SK-N-DZ (cell line): ENCODE measurements around the gene CLIC5.

Experiments used
- DNase-seq: peaks from one replicate; pipeline ENCODE4 v3.0.0-alpha.2; 2015; ENCODE audit warnings: low spot score

The CLIC5 gene

DNA sequence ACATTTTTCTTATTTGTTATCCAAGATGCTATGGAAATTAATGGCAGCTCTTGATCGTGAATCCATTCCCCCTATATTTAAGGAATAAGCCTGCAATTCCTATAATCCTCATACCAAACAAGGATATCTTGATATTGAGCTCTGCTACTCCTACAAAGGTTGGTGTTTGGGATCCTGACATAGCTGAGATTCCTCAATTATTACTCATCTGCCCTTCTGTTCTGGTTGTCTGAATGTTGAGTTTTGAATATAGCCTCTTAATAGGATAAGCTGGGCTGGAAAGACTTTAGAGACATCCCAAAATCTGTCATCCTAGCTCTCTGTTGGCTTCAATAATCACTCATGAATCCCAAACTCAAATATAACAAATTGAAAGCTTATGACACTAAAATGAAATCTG is 49.9 kb downstream of the CLIC5 start:
- no peak for DNase-seq

DNA sequence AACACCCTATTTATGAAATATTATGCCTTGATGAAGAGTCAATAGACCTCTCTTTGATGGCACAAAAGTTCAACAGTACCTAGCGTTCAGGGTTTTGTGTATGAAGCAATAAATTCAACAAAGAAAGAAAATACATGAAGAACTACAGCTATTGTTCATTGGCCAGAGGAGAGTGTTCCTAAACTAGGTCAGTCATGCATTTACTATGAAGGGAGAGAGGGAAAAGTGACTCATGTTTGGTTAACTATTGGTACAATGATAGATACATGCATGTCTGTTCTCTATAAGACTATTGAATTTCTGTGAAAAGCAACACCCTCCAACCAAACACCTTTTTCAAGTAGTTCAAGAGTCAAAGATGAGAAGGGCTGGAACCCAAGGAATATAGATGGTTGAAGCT is 50.7 kb downstream of the CLIC5 start:
- no peak for DNase-seq

DNA sequence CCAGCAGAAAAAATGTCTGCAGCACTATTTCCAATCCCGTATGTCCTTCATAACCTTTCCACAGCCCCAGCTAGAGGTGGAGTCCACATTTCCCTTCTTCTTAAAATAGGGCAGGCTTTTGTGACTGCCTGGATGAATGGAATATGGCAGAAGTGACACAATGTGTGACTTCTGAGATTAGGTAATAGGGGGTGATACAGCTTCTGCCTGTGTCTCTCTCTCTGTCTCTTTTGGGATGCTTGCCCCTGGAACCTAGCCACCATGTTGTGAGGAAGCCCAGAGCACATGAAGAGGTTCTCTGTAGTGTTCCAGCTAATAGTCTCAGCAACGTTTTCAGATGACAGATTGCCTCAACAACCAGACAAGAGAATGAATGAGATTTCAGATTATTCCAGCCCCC is 51.4 kb downstream of the CLIC5 start:
- DNase-seq = no peak

DNA sequence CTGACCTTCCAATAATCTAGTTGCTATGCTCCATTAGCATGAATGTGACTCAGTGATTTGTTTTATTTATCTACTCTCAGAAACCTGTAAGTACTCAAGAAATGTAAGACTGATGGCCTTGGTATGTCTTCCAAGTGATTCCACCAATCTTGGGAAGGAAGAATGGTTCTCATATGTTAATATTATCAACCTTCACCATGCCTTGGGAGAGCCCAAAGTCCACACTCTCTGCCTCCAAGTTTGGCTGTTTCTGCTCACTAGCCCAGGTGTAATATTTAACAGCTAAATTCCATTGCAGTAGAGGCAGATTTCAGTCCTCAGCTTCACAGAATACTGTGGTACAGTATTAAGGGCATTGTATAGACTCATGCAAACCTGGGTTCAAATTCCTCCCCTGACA is 51.8 kb downstream of the CLIC5 start:
- DNase-seq = no peak

DNA sequence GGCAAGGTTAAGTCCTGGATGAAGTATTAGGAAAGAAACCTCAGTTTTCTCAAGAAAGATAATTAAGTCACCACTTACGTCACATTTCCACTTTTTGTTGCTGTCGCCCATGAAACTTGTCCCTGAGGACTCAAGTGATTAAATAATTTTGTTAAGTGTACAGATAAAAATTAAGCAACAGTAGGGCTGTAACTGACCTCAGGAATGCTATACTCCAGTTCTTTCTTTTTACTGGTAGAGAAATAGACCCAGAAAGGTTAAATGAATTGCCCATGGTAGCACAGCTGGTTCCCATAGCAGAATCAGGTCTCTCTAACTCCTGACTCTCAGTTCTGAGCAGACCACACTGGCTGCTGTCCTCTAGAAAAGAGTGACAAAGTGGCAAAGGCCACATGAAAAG is 54.5 kb downstream of the CLIC5 start:
- no peak for DNase-seq

DNA sequence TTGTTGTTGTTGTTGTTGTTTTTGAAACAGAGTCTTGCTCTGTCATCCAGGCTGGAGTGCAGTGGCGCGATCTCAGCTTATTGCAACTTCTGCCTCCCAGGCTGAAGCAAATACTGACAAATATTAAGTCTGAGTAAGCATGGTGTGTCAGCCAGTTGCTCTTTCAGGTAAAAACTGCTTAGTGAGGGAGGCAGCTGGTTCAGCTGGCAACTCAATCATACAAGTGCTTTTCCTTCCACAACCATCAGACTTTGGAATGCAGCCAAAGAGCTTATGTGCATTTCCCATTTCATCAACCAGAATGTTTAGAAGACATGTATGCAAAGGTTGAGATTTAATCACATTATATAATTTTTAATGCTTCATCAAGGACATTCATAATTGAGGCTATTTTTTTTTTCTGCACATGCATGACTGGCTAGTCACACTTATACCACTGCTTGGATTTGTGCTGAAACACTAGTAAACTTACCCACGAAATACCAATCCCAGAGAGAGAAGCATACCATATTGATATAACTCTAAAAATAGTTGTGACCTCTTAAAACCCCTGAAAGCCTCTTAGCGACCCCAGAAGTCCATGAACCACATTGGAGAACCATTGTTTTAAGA is 56.0 kb downstream of the CLIC5 start:
- no peak for DNase-seq

DNA sequence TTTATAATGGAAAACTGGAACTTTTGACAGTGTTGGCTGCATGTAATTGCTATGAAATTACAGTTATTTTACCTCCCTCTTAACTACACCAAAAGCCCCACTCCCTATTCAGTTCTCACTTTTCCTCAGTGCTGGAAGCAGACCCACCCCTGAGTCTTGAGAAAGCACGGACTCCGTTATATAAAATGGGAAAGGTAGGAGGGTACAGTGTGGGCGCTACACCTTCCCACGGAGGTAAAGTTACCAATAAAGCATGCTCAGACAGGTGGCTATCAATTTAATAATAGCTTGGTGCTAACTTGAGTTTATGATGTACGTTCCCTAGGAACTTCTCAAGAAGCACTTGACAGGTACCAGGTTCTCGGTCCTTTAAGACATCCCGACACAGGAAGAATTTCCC is 59.0 kb downstream of the CLIC5 start:
- no peak for DNase-seq

DNA sequence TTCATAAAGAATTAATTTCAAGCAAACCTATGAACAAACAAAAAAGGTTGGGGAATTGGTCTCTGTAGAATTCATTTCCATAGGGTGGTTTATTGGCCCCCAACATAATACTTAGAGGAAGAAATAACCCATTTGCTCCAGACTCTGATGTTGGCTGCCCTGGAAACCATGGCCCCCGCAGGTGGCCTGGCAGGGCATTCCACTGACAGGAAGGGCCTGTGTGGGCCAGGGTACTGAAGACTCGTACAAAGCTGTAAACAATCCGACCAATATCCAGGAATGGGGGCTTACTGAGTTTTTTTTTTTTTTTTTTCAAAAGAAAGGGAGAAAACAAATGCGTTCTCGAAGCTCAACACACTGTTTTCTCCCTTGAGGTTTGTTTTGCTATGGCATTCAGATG is 59.5 kb downstream of the CLIC5 start:
- no peak for DNase-seq

DNA sequence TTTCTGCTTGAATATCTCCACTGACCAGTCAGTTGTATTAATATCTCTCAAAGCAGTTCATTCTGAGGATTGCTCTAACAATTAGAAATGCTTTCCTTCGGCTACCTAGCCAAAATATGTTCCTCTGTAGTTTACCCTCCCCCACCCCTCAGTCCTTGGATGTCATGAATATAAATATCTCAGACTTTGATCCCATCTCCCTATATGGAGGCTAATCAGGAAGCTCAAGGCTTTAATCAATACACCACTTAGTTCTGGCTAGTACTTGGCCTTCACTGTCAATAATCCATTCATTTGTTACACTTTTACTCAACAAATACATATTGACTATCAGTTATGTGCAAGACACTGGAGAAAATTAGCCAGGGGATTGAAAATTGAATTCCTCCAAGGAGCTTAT is 60.1 kb downstream of the CLIC5 start:
- no peak for DNase-seq

DNA sequence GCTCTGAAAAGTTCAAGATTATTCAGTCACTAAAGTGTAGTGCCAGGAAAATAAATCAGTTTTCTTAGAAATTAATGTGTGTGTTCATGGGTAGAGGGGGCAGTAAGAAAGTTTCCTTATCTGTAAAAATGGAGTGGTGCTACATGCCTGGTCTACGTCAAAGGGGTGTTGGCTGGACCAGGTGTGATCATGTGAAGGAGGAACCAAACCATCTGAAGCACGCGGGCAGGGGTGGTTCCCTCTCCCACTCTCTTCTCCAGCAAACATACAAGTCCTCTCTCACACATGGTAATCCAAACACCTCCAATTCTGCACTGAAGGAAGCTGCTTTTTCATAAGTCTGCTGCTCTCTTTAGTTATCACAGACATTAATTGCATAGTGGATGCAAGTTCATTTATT is 63.1 kb downstream of the CLIC5 start:
- no peak for DNase-seq

DNA sequence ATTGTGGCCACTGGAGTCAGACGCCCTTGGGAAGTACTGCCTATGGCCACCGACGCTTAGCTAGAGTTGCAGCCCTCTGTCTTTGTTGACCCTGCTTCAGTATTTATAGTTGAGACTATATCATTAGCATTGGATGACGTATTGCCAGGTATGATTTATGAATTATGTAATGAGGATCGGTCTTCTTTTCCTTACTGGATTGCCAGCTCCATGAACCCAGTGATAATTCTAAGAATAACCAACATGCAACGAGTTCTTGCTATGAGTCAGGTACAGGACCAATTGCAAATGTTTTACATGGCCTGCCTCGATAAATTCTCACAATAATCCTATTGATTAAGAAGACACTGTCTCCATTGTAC is 63.5 kb downstream of the CLIC5 start:
- DNase-seq = no peak

DNA sequence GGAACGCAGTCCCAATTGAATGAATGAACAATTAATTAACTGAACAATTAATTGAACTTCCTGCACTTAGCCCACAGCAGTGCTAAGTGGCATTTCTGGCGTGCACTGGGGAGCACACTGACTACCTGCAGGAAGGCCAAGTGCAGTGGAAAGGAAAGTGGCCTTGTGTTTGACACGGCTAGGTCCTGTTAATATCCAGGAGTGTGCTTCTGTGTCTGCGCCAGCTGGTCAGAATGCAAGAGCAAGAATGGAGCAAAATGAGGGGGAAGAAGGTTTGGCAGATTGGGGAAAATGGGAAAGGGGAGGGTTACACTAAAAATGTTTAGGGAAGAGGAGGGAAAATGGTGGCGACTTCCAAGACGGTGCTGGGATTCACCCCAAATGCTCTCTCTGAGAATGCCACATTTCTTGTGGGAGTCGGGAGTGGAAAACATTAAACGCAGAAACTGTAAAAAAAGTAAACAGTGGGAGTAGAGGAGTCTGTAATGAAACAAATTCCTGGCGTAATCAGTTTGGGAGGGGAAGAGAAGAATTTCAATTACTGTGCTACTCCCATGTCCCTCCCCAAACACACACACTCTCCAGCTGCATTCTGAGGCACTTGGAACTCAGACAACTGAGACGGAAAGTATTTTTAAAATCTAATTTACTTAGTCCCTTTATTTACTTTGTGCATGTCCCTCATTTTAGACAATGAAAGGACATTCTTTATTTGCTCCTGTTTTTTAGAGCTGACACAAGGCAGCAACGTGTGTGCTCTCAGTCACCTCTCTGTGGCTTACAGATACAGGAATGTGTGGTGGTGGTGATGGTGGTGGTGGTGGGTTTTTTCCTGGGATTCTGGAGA is 64.1 kb downstream of the CLIC5 start:
- no peak for DNase-seq

DNA sequence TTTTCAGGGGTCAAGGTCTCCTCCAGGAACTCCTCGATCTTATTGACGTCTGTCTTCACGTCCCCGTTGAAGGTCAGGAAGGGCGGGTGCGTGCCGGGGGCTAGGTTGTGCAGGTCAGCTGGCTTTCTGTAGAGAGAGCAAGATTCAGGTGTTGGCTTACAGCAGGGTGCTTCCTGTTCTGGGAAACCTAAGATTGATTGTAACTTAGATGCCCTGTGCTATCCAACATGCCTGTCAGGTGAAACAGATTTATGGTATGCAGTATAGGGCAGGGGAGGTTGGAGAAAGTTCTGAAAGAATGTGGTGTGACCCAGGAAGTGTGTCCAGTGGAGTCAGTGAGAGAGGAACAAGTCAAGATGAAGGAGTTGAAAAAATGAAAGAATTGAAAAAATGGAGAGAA is 66.4 kb downstream of the CLIC5 start:
- no peak for DNase-seq

DNA sequence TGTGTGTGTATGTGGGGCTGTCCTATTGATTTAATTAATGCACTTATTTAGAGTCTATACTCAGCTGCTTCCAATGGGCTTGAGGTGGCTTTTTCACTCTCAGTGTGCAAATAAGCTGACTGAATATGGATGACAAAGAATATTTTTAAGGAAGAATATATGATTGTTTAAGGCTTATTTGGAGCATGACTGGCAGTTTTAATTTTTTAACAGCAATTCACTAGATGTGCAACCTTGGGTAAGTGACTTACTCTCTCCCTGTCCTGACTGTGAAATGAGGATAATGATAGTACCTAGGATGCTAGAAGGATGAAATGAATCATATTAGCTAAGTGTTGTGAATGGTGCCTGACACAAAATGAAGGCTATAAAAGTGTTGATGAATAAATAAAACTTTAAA is 67.9 kb downstream of the CLIC5 start:
- no peak for DNase-seq

DNA sequence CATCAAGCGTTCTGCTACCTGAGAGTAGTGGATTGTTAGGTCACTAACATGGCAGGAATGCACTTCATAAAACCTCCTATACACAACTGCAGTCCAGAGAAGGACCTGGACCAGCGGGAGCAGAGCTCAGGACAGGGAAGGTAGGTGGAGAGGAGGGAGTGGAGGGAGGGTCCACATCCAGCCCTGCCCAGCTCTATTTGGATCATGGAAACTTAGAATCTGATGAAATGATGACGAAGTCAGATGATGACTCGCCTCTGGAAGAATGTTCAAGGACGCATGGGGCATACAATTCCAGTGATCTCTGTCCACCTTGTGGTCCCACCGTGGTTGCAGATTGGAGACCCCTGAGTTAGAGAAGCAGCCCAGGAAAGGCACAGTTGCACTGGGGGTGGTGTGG is 68.8 kb downstream of the CLIC5 start:
- DNase-seq = no peak

DNA sequence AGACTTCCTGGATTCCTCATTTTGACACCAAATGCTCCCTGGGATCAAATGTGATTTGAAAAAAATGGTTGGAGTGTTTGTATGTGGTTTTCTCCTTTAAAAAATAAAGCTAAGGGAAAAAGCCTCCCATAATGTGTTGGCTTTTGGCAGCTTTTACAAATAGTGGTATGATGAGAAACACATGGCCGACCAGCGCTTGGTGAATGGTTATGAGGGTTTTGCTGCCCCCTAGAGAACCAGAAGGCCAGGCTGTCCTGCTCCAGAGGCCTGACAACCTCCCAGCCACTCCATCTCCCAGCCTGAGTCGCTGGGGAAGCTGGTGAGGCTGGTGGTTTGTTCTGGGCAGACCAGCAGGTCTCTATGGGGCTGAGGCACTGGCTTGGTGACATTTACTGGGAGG is 69.3 kb downstream of the CLIC5 start:
- DNase-seq = peak; percentile 15

DNA sequence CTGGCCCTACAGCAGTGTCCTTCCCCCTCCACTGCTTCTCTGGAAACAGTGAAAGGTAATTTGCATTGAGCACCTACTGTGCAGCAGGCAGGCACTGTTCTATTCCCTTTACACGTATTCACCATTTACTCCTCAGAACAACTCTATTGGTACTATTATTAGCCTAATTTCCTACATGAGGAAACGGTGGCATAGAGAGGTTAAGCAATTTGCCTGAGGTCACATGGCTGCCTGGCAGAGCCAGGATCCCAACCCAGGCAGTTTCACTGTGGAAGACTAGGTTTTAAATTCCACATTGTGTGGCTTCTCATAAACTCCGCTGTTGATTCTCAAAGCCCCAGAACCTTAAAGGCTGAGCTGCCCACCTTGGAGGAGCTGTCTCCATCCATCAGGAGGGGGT is 72.7 kb downstream of the CLIC5 start:
- no peak for DNase-seq

DNA sequence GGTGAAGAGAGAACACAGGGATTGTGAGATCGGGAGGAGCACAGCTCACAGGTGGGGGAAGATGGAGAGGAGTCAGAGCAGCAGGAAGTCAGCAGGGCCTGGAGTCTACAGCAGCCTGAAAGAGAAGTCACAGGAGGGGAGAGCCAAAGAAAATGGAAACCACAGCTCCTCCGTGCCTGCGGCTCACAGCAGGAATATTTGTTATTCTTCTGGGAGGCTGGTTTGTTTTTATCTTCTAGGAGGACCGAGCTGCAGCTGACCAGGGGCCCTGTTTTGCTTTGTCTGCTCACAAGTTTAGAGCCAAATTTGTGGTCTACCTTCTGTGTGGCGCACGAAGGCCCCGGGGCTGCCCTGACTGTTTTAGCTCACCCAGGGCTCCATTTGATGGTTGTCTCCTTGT is 81.8 kb downstream of the CLIC5 start:
- DNase-seq = no peak

DNA sequence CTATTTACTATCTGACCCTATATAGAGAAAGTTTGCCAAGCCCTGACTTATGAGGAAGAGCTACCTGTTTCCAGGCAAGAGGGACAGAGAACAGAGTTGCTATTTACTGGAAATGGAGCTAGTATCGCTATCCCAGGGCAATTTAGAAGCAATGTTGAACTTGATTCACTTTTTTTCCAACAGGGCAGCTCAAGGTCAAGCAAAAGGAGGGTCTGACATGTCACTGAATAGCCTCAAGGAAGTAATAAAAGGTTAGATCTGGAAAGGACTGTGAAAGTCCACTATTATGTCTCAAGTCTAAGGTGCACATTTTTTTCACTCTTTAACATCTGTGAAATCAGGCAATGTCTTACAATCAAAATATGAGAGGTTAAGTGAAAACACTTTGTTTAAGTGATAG is 84.4 kb downstream of the CLIC5 start:
- no peak for DNase-seq

DNA sequence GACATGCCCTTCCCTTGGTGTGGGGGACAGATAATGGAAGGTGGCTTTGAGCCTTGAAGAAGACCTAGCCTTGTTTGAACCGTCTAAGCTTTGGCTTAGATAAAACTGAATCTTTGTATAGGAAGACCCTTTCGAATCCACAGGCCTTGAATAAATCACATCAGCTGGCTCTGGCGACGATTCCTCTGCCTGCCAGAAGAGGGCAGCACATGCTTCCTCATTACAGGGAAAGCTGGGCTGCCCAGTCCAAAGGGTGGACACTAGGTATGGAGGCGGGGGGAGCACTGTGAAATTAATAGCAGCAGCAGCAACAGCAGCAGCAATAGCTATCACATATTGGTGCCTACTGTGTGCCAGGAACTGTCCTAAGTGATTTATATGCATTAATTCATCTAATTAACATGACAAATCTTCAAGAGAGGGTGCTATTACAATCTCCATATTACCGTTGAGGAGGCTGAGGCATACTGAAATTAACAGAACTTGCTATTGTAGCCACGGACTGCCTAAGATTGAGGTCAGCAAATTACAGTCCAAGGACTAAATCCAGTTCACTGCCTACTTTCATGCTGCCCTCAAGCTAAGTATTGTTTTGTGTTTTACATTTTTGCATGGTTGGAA is 85.1 kb downstream of the CLIC5 start:
- DNase-seq = peak; percentile 32

DNA sequence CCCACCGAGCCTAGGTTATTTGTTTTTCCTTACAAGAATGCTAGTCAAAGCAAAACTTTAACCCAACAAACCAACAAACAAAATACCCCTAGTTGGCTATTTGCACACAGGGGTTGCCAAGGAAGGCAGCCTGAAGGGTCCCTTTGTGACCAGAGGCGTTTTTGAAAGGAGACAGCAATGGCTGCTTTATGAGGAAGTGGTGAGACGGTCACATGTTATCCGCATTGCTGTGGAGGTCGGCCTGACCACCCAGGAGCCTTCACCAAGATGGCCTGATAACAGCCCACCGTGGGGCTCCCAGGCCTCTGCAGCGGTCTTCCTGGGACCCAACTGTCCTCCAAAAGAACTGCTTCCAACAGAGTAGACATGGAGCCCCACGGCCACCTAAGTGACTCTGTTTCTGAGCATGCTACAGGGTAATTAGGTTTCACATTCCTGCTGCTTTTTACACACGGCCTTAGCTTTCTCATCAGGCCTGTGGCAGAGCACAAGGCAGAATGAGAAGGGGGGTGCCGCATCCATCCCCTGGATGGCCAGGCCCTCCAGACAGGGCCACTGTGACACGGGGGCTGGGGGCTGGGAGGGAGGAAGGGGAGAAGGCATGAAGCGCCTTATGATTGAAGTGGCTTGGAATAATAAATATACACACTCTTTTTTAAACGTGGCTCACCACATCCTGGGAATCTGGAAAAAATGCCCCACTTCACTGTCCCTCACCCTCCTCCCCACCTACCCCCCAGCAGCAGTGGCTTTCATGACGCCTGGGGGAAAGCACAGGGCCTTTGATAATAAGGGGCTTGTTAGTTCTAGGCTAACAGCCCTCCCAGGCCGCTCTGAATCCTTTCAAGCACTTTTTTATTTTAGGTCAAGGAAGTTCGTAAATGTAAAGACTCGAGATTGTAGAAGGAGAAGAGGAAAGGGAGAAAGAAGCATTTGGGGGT is 86.0 kb downstream of the CLIC5 start:
- DNase-seq = no peak

DNA sequence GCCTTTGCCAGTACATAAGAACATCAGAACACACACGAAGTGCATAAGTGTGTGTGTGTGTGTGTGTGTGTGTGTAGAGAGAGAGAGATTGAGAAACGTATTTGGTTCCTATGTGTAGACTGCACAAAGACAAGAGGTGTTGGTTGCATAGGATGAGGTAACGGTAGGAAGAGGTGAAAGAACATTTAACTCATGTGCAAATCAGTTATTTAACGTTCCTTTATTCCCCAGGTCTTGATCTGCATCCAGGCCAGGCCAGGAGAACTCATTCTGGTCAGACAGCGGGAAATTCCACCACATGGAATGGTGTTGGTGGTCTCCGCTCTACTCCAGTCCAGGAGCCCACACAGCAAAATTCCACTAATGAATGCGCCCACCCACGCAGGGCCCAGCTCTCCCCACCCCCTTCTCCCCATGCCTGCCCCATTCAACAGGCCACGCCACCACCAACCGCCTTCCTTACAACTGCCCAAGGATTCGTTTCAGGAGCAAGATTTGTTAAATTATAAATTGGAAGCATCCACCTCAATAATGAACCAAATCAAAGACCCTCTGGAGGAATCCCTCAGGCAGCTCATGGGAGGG is 86.8 kb downstream of the CLIC5 start:
- no peak for DNase-seq
